Measurements from ENCODE around the gene MIA. TPM values are rescaled to one million over a fixed set of nuclear protein-coding genes. Genes with fewer than 3 reads are reported as not detected.
"Not testable (repeated sequence)": the region's sequence is repeated elsewhere in the genome, so short reads cannot be mapped to it uniquely, and the experiment has no call there.

The MIA gene
- total RNA-seq, 2 donors from 2014 or later: 1.0 to 3.6 TPM

DNA sequence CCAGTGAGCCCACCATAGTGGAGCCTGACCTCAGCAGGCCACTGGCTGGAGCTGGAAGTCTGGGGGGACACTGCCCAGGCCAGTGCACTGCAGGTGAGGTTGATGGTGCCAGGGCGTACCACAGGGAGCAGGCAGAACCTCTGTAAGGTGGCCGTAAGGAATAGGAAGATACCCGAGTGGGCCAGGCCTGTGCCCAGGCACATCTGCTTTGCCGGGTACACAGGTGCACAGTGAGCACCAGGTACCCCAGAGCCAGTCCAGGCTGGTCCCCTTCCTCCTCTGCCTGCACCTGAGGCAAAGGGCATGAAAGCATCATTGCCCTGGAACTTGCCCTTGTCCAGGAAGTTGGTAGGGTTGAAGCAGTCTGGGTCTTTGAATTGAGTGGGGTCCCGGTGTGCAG, 33.2 kb downstream of the MIA start:
- TF ChIP-seq, protein P1, sequence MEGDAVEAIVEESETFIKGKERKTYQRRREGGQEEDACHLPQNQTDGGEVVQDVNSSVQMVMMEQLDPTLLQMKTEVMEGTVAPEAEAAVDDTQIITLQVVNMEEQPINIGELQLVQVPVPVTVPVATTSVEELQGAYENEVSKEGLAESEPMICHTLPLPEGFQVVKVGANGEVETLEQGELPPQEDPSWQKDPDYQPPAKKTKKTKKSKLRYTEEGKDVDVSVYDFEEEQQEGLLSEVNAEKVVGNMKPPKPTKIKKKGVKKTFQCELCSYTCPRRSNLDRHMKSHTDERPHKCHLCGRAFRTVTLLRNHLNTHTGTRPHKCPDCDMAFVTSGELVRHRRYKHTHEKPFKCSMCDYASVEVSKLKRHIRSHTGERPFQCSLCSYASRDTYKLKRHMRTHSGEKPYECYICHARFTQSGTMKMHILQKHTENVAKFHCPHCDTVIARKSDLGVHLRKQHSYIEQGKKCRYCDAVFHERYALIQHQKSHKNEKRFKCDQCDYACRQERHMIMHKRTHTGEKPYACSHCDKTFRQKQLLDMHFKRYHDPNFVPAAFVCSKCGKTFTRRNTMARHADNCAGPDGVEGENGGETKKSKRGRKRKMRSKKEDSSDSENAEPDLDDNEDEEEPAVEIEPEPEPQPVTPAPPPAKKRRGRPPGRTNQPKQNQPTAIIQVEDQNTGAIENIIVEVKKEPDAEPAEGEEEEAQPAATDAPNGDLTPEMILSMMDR (IDR thresholded peaks at IDR 0.05): no peak
- Histone ChIP-seq H3K4me3 (no peak overlapping the region), H3K9me3 (no peaks in the 10 kb centered on the region), H3K36me3 (peaks cover 6% of the 10 kb centered on the region), H3K27ac (no peak overlapping the region), H3K9ac (ENCODE audit: low read depth in 2 of 2, low read length in 2 of 2) (no peak overlapping the region), H3K4me1 (peaks cover 28% of the 10 kb centered on the region), H3K27me3 (no peaks in the 10 kb centered on the region)
- DNase-seq: no peak
- intact Hi-C loops (cut with DNase I): no loop called here

DNA sequence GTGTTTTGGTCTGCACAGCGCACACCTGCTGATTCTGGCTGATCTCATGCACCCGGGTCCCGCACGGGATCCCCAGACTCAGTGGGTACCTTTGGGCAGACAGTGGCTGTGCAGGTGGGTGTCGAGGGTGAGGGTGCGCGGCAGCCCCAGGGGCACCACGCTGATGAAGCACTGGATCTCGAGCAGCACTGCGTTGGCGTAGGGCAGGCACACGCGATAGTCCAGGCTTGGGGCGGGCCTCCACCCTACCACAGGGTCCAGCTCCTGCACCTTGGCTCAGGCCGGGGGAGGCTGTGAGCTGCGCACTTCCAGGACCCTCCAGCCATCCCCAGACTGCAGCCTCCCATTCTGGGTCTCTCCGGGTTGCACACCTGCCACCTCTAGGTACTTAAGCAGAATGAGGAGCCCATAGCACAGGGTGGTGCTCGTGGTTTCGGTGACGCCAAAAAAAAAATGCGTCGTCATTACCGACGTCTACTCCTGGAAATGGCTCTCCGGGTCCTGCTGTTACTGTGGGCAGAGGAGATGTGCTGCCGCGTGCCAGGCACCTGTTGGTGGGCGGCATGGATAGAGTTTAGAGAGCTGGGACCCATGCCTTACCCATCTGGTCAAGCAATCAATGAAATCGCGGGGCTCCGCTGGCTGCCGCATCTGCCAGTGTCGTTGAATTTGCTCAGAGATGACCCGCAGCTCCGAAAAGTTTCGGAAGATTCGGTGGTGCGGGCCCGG, 34.2 kb downstream of the MIA start:
- Histone ChIP-seq H3K27me3 (no peaks in the 10 kb centered on the region), H3K9me3 (no peaks in the 10 kb centered on the region), H3K4me1 (peaks cover 18% of the 10 kb centered on the region), H3K36me3 (peaks cover 6% of the 10 kb centered on the region), H3K9ac (ENCODE audit: low read depth in 2 of 2, low read length in 2 of 2) (no peak overlapping the region), H3K4me3 (no peak overlapping the region), H3K27ac (no peak overlapping the region)
- TF ChIP-seq, protein P1 (IDR thresholded peaks at IDR 0.05): no peak
- intact Hi-C loops (cut with DNase I): no loop called here
- DNase-seq: no peak

DNA sequence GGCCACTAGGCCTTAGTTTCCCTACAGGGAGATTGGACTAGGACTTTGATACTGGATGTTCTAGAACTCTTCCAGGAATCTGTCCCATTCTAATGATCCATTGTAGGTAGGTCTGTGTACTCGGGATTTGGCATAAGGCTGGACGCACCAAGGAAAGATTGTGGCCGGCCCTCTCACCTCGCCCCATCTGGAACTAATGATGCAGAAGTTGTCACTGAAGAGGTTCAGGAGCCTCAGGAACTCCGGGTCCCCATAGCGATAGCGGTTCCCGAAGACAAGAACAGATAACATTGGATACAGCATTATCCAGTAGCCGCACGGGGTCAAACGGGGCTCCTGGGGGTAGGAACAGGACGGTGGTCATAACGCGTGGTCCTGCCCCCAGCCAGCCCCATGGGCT, 34.8 kb downstream of the MIA start:
- no peak overlapping the region for H3K9ac ChIP-seq (ENCODE audit: low read depth in 2 of 2, low read length in 2 of 2)
- peaks cover 6% of the 10 kb centered on the region for H3K36me3 ChIP-seq
- DNase-seq: no peak
- H3K27ac ChIP-seq: peak overlapping the region; percentile 64
- H3K4me3 ChIP-seq: peak overlapping the region; percentile 28
- peaks cover 12% of the 10 kb centered on the region for H3K4me1 ChIP-seq
- TF ChIP-seq, protein P1 (IDR thresholded peaks at IDR 0.05): no peak
- no peaks in the 10 kb centered on the region for H3K9me3 ChIP-seq
- H3K27me3 ChIP-seq: no peaks in the 10 kb centered on the region
- intact Hi-C loops (cut with DNase I): no loop called here

DNA sequence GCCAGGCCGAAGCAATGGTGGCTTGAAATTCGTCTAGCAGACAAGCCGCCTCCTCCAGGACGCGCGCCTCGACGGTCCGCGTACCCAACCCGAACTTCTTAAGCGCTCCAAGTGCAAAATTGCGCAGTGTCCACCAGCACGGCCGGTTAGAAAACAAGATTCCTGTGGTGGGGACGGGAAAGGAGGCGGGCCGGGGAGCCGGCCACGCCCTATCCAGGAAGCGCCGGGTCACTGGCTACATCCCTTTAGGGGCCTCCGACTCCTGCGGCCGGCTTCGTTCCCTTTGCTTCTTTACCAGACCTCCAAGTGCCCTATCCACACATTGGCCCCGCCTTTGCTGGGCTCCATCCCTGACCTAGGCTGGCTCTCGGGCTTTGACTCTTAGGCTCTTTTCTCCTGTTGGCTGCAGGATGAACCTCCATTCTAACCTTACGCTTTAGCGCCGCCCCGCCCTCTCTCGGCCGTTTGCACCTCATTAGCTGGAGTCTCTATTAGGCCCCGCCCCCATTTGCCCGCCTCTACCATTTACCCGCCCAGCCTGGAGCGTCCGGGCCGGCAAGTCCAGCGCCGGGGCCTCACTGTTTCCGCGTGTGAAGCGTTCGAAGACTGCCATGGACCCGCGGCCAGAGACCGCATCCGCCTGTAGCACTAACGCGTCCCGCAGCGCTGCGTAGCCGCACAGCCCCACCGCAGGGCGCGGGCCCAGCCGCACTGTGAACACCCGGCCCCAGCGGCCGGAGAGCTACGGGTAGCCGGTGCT, 35.5 kb downstream of the MIA start:
- H3K27me3 ChIP-seq; intact Hi-C loops (cut with DNase I); H3K9me3 ChIP-seq; H3K36me3 ChIP-seq; H3K4me1 ChIP-seq: not testable (repeated sequence)
- peak overlapping the region; percentile 50 to 51 for H3K9ac ChIP-seq (ENCODE audit: low read depth in 2 of 2, low read length in 2 of 2)
- H3K27ac ChIP-seq: peak overlapping the region; percentile 64
- peak; percentile 82 for DNase-seq
- peak overlapping the region; percentile 28 for H3K4me3 ChIP-seq

DNA sequence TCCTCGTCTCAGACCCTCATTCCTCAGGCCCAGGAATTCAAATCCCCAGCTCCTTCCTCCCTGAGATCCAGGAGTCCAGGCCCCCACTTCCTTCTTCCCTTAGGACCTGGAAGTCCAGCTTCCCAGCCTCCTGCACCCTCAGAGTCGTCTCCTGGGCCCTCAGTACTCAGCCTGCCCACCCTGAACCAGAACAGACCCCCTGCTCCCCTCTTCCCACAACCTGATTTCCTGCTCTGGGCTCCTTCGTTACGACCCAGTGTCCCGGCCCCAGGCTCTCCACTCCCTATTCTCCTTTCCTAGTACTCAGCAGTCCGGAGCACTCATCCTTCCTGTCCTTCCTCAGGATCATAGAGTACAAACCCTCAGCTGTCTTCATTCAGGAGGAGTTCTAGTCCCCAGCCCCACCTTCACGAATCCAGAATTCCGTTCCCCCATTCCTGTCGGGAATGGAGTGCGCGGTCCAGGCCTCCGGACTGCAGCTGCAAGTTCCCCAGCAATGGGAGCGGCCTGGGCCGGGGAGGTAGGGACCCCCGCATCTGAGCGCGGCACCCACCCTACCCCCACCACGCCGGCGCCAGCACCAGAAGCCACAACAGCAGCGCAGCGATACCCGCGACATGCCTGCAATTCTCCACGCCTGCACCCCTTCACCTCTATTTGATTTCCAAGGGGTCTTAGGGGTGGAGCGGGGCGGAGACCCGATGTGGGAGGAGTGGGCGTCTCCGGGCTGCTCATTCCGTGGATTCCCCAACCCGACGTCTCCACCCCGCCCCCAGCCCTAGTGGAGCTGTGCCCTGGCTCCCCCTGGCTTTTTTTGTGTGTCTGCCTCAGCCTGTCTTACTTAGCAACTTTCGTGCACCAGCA, 36.4 kb downstream of the MIA start:
- intact Hi-C loops (cut with DNase I): no loop called here
- peak; percentile 33 for DNase-seq
- Histone ChIP-seq H3K9ac (ENCODE audit: low read depth in 2 of 2, low read length in 2 of 2) (peak overlapping the region; percentile 50 to 51), H3K36me3 (peaks cover 6% of the 10 kb centered on the region), H3K4me1 (no peaks in the 10 kb centered on the region), H3K4me3 (peak overlapping the region; percentile 28), H3K27me3 (no peaks in the 10 kb centered on the region), H3K27ac (peak overlapping the region; percentile 64), H3K9me3 (no peaks in the 10 kb centered on the region)
- TF ChIP-seq, protein P1 (IDR thresholded peaks at IDR 0.05): no peak

DNA sequence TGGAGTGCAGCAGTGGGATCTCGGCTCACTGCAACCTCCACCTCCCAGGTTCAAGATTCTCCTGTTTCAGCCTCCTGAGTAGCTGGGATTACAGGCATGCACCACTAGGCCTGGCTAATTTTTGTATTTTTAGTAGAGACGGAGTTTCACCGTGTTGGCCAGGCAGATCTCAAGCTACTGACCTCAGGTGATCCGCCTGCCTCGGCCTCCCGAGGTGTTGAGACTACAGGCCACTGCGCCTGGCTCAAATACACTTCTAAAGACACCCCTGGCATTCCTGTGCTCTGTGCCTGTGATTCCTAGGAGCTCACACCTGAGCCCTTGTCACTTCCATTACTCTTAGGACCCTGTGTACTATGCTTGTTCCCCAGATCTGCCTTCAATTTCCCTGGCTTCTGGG, 37.2 kb downstream of the MIA start:
- H3K27me3 ChIP-seq; H3K9me3 ChIP-seq; H3K4me3 ChIP-seq; H3K4me1 ChIP-seq; intact Hi-C loops (cut with DNase I); H3K36me3 ChIP-seq; H3K9ac ChIP-seq (ENCODE audit: low read depth in 2 of 2, low read length in 2 of 2); H3K27ac ChIP-seq; DNase-seq: not testable (repeated sequence)
